ENCODE measurements around the gene PRKAG2.
A peak's percentile ranks its signal among the peaks of the same experiment; 100 is the strongest.

The PRKAG2 gene

DNA sequence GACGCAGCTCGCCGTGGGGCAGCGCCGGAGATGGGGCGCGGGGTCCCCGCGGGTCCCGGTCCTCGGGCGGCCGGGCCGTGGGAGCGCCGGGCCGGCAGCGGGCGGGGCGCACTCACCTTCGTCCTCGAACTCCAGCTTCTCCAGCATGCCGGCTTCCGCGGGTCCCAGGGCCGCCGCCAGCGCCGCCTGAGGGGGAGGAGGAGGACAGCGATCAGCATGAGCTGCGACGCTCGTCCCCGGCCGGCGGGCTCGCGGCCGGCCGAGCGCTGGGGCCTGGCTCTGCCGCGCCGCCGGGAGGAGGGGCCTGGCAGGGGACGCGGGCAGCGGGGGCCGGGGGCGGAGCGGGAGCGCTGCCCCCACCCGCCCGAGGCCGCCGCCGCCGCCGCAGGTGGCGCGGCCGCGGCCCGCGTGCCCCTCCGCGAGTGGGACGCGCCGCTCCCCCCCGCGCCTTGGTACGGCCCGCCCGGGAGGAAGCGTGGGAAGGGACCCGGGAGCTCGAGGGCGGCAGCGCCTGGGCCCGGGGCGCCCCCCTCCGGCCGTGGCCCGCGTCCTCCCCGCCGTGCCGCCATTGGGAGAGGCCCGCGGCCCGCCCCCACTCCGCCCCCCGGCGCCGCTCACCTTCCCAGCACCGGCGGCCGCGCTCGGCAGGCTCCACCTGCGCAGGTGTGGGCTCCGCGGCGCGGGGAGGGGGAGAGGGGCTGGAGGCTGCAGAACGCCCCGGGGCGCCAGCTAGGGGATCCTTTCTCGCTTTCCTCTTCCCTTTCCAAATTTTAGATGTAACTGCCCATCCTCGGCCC lies 244.8 kb downstream of the PRKAG2 start:
- H3K9me3 ChIP-seq (ENCODE audit: control insufficient read depth, insufficient read depth, low read length): peaks cover 4% of the 10 kb centered on the region; the same call in 1 of the 2 replicates
- H3K27me3 ChIP-seq (ENCODE audit: control insufficient read depth, low read length): peaks cover 35% of the 10 kb centered on the region
- H3K4me2 ChIP-seq (ENCODE audit: low read length): peak overlapping the region; percentile 86
- no peaks in the 10 kb centered on the region for H3K9me2 ChIP-seq (replicated peaks; ENCODE audit: control insufficient read depth, low read length)
- no peaks in the 10 kb centered on the region for H3K79me2 ChIP-seq (ENCODE audit: control insufficient read depth, low read length)
- no peak overlapping the region for H3K27ac ChIP-seq (ENCODE audit: low read depth, low read length)
- peak overlapping the region; percentile 75 for H3K4me3 ChIP-seq (ENCODE audit: low read length)
- H3K36me3 ChIP-seq (ENCODE audit: control insufficient read depth, low read length): no peaks in the 10 kb centered on the region
- H3F3A ChIP-seq (ENCODE audit: control insufficient read depth, insufficient read depth): peaks cover 15% of the 10 kb centered on the region
- peaks cover 20% of the 10 kb centered on the region for H3K4me1 ChIP-seq (ENCODE audit: control insufficient read depth, low read length)
- H4K20me1 ChIP-seq (ENCODE audit: control insufficient read depth, insufficient read depth, low read depth, low read length): peaks cover 6% of the 10 kb centered on the region; the same call in 1 of the 2 replicates
- TF ChIP-seq, protein P1, sequence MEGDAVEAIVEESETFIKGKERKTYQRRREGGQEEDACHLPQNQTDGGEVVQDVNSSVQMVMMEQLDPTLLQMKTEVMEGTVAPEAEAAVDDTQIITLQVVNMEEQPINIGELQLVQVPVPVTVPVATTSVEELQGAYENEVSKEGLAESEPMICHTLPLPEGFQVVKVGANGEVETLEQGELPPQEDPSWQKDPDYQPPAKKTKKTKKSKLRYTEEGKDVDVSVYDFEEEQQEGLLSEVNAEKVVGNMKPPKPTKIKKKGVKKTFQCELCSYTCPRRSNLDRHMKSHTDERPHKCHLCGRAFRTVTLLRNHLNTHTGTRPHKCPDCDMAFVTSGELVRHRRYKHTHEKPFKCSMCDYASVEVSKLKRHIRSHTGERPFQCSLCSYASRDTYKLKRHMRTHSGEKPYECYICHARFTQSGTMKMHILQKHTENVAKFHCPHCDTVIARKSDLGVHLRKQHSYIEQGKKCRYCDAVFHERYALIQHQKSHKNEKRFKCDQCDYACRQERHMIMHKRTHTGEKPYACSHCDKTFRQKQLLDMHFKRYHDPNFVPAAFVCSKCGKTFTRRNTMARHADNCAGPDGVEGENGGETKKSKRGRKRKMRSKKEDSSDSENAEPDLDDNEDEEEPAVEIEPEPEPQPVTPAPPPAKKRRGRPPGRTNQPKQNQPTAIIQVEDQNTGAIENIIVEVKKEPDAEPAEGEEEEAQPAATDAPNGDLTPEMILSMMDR (IDR thresholded peaks at IDR 0.05; ENCODE audit: low read depth, low read length, poor library complexity, severe bottlenecking): peak; percentile 13
- no peak for TF ChIP-seq EZH2phosphoT487 (IDR thresholded peaks at IDR 0.05; ENCODE audit: borderline replicate concordance, low read length)

DNA sequence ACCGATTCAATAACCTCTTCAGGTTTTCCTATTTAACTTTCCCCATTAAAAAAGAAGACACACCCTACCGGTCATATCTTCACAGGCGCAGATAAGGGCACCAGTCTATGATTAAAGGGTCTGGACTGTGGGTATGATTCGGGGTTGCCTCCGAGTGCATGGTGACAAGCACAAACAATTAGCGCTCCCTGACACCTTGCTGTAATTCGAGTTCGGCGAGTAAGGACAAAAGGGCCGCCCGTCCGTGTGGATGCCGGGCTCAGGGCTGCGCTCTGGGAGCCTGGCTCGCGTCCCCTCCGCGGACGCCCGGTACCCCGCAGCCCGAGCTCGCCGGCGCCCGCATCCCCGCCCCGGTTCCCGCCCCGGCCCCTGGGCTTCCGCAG lies 245.4 kb downstream of the PRKAG2 start:
- TF ChIP-seq, protein P1 (IDR thresholded peaks at IDR 0.05; ENCODE audit: low read depth, low read length, poor library complexity, severe bottlenecking): peak; percentile 31
- TF ChIP-seq EZH2phosphoT487 (IDR thresholded peaks at IDR 0.05; ENCODE audit: borderline replicate concordance, low read length): 0 out of 2 replicates have a peak, but pooled peaks have one; percentile 21
- H3K4me2 ChIP-seq (ENCODE audit: low read length): peak overlapping the region; percentile 86
- peaks cover 35% of the 10 kb centered on the region for H3K27me3 ChIP-seq (ENCODE audit: control insufficient read depth, low read length)
- no peaks in the 10 kb centered on the region for H3K36me3 ChIP-seq (ENCODE audit: control insufficient read depth, low read length)
- H3K9me2 ChIP-seq (replicated peaks; ENCODE audit: control insufficient read depth, low read length): no peaks in the 10 kb centered on the region
- H3K79me2 ChIP-seq (ENCODE audit: control insufficient read depth, low read length): no peaks in the 10 kb centered on the region
- H3K4me1 ChIP-seq (ENCODE audit: control insufficient read depth, low read length): peaks cover 20% of the 10 kb centered on the region
- H3F3A ChIP-seq (ENCODE audit: control insufficient read depth, insufficient read depth): peaks cover 15% of the 10 kb centered on the region
- H3K9me3 ChIP-seq (ENCODE audit: control insufficient read depth, insufficient read depth, low read length): peaks cover 4% of the 10 kb centered on the region; the same call in 1 of the 2 replicates
- peaks cover 6% of the 10 kb centered on the region; the same call in 1 of the 2 replicates for H4K20me1 ChIP-seq (ENCODE audit: control insufficient read depth, insufficient read depth, low read depth, low read length)
- peak overlapping the region; percentile 75 for H3K4me3 ChIP-seq (ENCODE audit: low read length)
- no peak overlapping the region for H3K27ac ChIP-seq (ENCODE audit: low read depth, low read length)

GRCh38 chr7:151630851-151631569 lies 245.9 kb downstream of the PRKAG2 start:
- TF ChIP-seq, protein P1 (IDR thresholded peaks at IDR 0.05; ENCODE audit: low read depth, low read length, poor library complexity, severe bottlenecking): peak; percentile 16
- peak; percentile 60; the same call in 1 of the 2 replicates for TF ChIP-seq EZH2phosphoT487 (IDR thresholded peaks at IDR 0.05; ENCODE audit: borderline replicate concordance, low read length)
- Histone ChIP-seq H3K9me3 (ENCODE audit: control insufficient read depth, insufficient read depth, low read length) (peaks cover 4% of the 10 kb centered on the region; the same call in 1 of the 2 replicates), H3K4me3 (ENCODE audit: low read length) (peak overlapping the region; percentile 75), H4K20me1 (ENCODE audit: control insufficient read depth, insufficient read depth, low read depth, low read length) (peaks cover 6% of the 10 kb centered on the region; the same call in 1 of the 2 replicates), H3K27ac (ENCODE audit: low read depth, low read length) (no peak overlapping the region), H3K4me1 (ENCODE audit: control insufficient read depth, low read length) (peaks cover 20% of the 10 kb centered on the region), H3K36me3 (ENCODE audit: control insufficient read depth, low read length) (no peaks in the 10 kb centered on the region), H3K79me2 (ENCODE audit: control insufficient read depth, low read length) (no peaks in the 10 kb centered on the region), H3K9me2 (replicated peaks; ENCODE audit: control insufficient read depth, low read length) (no peaks in the 10 kb centered on the region), H3K4me2 (ENCODE audit: low read length) (peak overlapping the region; percentile 86), H3F3A (ENCODE audit: control insufficient read depth, insufficient read depth) (peaks cover 15% of the 10 kb centered on the region), H3K27me3 (ENCODE audit: control insufficient read depth, low read length) (peaks cover 35% of the 10 kb centered on the region)

Measured in DOHH2 (cell line).